Fibroblast of pulmonary artery (primary cell): ENCODE results near the gene DTYMK.

ENCODE experiments used
- DNase-seq: peaks from one replicate; pipeline ENCODE4 v3.0.0-alpha.2; 2010; ENCODE audit warnings: low read depth
- H3K4me3 ChIP-seq: replicated peaks from 2 replicates; pipeline ENCODE4 v1.5.1; 2011; ENCODE audit warnings: low read depth, mild to moderate bottlenecking, control low read depth, low read length, moderate library complexity
- CTCF ChIP-seq: IDR thresholded peaks from 2 replicates; pipeline ENCODE4 v1.5.1; 2011; ENCODE audit warnings: mild to moderate bottlenecking, control low read depth, low read length, inconsistent platforms; ENCODE audit errors: missing control alignments

DTYMK gene

GRCh38 chr2:241678307-241678706 is 8.3 kb downstream of the DTYMK start:
- TF ChIP-seq CTCF, result no peak
- no peak overlapping the region for H3K4me3 ChIP-seq
- no peak for DNase-seq

- no peak for DNase-seq
- TF ChIP-seq CTCF, result no peak
- no peak overlapping the region for H3K4me3 ChIP-seq
Observed at GRCh38 chr2:241677392-241677791, 9.2 kb downstream of the DTYMK start.

GRCh38 chr2:241676665-241677064 is 9.9 kb downstream of the DTYMK start:
- no peak overlapping the region for H3K4me3 ChIP-seq
- DNase-seq, result no peak
- no peak for TF ChIP-seq CTCF

DNA sequence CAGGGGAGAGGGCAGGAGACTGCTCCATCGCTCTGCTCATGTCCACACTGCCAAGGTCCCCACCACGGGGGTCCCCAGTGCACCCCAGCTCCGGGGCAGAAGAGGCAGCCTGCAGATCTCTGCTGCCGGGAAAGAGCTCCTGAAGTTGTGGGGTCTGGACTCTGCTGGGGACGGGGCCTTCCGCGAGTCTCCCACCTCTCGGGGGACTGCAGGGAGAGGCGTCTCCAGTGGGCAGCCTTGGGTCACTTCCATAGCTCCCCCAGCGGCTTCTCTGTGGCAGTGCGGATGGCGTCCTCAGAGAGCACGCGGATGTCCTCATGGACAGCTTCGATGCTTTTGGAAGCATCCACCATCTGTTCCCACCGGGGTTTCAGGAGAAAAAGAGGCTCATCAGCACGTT is 10.7 kb downstream of the DTYMK start:
- no peak for TF ChIP-seq CTCF
- DNase-seq, result no peak
- H3K4me3 ChIP-seq, result no peak overlapping the region

- H3K4me3 ChIP-seq, result no peak overlapping the region
- no peak for TF ChIP-seq CTCF
- DNase-seq, result no peak
Observed at GRCh38 chr2:241673797-241674725, 12.6 kb downstream of the DTYMK start.

DNA sequence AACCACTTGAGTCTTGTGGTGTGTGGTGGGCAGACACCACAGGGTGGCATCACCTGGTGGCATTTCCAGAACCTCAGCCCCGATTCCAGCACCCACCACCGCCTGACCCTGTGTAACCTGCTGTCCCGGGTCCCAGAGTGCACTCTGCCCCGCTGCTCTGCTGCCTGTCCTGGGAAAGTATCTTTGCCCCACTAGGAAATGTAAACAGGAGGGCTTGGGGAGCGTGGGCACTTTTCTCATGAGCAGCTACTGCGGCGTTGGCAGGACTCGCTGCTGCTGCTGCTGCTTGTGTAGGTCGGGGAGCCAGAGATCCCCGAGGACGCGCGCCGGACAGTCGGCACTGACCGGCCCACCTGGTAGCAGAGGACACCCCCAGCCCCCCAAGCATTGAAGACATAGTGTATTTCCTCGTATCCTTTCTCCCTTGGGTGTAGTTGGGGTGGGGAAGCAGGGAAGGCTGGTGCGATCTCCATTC is 13.4 kb downstream of the DTYMK start:
- TF ChIP-seq CTCF, result no peak
- no peak for DNase-seq
- no peak overlapping the region for H3K4me3 ChIP-seq
